ENCODE results near the gene IL12RB2.

GRCh38 chr1:67273591-67273990 is 34.1 kb upstream of the IL12RB2 start:
- TF ChIP-seq CTCF (IDR thresholded peaks at IDR 0.05; ENCODE audit: low read length) (no peak), EZH2 (IDR thresholded peaks at IDR 0.05; ENCODE audit: borderline replicate concordance, low read length) (no peak)
